GM21367 (cell line): Measurements from ENCODE around the gene LAMP5.

Experiments
- ATAC-seq: cut with Tn5 transposase; IDR thresholded peaks from one replicate; pipeline ENCODE4 v1.9.1; 2021; ENCODE audit not compliant: unreplicated experiment

Gene LAMP5

DNA sequence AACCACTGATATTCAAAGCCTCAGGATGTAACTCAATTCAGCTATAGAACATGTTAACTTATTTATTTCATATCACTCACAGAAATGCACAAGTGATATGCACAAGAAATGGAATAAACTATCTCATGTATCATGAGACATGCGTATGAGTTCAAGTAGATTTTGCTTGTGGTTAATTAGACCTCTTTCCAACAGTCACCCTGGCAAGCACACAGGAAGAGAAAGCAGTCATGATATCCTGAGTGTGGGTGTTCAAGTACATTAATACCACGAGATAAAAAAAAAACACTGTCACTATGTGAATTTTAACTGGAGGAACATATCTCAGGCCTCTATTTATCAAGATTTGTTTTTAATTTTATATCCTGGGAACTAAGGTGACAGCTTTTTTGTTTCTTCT lies 64.2 kb downstream of the LAMP5 start:
- ATAC-seq: no peak
